ENCODE data around the gene ITPR1. TPM values are rescaled to one million over a fixed set of nuclear protein-coding genes. Genes with fewer than 3 reads are reported as not detected.
"Not testable (repeated sequence)": the region's sequence is repeated elsewhere in the genome, so short reads cannot be mapped to it uniquely, and the experiment has no call there.

Gene ITPR1
- total RNA-seq, 1 donor from 2014 or later: 59.7 TPM

DNA sequence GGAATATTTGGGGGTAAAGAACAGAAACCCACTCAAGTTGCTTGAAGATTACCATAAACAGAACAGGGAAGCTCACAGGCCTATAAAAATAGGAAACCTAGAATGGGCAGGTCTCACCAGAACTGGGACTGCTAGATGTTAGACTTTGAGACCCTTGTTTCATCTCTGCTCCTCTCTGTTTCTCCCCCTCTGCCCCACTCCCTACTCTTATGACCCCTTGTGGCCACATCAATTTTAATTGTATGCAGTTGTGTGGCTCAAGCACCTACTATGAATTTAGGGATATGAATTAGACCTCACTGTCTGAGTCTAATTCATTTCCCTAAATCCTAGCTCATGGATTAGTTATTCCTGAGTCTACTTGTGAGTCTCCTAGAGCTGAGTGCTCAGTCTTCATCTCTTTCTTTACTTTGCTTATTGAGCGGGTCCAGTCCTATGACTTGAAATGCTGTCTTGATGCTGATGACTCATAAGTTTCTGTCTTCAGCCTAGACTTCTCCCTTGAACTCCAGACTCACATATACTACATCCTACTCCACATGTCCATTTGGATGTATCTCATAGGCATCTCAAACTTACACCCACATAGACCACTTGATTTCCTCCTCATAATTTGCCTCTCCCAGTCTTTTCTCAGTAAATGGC, 78.7 kb downstream of the ITPR1 start:
- DNase-seq: peak; percentile 40

DNA sequence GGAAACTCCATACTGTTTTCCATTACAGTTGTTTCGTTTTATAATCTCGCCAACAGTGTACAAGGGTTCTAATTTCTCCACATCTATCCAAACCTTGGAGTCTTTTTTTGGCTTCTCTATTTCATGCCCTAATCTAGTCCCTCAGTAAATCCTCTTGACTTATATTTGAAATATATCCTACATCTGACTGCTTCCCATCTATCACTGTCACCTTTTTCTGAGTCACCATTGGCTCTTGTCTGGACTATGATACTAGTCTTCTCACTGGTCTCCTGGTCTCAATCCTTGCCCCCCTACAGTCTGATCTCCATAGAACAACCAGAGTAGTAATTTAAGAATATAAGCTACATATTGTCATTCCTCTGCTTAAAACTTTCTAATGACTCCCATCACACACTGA, 80.0 kb downstream of the ITPR1 start:
- DNase-seq: no peak

DNA sequence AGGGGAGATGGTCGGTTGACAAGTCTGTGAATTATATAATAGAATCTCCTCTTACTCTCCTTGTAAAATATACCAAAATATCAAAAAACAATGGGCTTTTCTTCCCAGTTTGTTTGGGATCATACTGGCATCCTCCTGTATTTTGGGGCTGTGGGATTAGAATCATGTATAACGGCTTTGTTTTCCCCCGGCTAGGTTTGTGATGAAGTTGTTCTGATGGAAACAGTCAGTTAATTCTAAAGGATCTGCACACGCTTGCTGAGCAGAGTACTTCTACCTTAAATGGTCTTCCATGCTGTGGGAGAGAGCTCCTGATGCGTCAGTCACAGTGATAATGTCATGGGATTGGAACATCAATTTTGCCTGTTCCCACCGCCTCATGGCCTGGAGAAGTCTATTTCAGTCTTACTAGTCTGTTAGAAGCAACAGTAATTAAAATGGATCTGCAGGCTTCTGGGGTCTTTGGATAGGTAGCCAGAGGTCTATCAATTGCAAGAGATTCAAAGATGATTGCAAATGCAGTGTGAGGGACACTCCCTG, 81.3 kb downstream of the ITPR1 start:
- DNase-seq: no peak

DNA sequence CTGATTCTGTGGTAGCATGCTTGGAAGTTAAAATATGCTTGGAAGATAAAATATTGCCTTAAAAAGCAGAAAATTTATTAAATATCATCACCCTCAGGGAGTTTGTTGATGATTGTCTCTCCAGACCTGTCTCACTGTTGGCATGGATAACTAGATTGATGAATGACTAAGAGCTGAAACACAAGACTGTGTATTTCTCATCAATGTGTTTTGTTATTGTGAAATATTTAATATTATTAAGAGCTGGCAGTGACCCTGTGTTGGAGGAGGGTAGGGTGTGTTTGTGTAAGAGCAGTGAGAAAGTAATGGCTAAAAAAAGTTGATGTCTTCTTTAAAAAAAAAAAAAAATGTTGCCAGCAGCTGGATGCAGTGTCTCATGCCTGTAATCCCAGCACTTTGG, 82.2 kb downstream of the ITPR1 start:
- DNase-seq: no peak

DNA sequence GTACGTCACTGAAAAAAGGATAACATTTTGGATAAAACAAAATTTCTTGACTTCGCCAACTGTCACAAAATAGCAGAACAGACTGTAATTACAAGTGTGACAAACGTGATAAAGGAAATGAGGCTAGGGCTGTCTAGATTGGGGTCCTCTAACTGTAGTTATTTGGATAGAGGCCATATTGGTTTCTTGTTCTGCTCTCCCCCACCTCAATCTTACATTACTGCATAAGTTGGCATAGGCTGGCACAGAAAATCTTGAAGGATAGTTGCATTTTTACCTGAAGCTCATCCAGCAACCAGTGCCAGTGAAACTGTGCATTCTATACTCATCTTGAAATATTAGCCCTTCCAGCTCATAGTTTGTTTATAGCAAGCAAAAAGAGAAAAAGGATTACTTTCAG, 84.6 kb downstream of the ITPR1 start:
- no peak for DNase-seq

DNA sequence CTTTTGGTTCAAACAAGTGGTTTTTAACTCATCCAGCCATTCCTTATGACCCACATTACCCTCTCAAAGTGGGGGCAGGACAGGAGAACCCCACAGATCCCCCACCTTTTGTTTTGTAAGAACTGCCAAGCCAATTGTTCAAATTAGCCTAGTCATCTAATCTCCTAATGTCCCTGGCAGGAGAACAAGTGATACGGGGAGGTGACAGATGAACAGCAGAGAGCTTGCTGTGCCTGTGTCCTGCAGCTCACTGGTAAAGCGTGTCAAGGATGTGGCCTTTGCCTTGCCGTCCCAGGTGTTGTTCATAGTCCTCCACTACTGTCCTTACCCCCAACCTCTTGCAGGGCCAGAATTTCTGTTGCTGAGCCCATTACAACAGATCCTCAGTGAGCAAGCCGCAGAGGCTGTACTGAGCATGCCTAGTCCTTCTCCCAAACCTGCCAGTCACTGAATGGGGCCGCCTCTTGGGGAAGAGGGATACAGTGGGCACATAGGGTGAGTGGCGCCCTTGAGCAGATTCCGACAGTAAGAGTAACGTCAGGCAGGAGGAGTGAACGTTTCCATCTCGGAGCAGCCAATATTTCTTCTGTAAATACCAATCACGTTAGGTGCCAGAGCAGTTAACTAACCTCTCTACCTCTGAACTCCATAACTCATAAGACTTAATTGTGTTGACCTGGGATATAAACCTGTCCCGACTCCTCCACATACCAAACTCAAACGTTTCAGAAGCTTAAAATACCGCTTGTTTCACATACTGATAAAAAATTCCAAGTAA, 87.4 kb downstream of the ITPR1 start:
- no peak for DNase-seq

DNA sequence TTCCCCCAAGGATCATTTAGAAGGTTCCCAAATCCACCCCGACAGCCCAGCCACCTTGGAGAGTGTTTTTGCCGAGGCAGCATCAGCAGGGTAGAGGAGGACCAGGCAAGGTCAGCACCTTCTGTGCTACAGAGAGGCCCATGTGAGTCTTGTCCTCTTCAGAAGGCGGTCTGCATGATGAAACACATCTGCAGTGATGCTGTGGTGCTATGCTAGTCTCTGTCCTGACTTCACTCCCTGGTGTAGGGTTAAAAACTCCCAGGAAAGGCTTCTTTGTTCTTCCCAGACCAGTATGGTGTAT, 87.9 kb downstream of the ITPR1 start:
- DNase-seq: no peak

DNA sequence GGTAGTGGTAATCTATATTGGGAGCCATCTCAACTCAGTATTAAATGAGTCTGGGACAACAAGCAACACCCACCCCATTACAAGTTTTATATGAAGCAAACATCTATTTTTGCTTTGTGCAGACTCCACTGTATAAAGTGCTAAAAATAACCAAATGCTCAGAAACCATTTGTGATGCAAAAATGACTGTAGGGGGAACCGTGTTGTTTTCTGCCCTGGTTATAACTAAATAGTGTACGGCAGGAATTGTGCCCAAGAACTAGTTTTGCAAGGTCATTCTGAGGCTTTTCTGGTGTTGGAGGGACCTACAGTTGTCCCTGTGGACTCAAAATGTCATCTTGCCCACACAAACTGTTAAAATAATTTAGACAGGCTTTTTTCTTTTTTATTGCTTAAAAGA, 88.3 kb downstream of the ITPR1 start:
- no peak for DNase-seq

DNA sequence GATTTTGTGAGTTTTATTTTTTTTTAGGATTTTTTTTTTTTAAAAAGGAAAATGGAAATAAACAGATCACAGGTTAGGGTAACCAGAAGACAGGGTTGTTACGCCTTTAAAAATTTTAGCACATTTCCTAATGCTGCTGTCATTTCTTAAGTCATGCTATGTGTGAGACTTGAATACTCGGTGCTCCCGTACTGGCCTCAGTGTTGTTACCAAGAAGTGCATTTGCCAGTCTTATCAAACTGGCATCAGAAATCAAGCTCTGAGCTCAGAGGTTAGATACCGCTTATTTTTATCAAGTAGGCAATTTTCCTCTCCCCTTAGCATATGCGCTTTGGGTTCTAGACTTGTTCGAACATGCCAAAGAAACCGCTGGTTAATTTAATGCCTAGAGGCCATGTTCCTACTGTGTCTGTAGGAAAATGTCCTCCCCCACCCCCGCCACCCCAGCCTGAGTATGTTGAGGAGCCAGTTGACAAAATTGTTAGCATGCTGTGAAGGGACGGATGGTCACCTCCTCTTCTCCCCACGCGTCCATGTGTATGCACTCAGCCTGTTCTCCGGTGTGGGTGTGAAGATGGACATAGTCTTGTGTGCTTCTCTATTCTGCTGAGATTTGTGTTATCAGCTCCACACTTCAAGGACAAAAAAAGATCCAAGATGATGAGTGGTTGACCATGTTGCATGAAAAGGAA, 88.9 kb downstream of the ITPR1 start:
- DNase-seq: no peak

DNA sequence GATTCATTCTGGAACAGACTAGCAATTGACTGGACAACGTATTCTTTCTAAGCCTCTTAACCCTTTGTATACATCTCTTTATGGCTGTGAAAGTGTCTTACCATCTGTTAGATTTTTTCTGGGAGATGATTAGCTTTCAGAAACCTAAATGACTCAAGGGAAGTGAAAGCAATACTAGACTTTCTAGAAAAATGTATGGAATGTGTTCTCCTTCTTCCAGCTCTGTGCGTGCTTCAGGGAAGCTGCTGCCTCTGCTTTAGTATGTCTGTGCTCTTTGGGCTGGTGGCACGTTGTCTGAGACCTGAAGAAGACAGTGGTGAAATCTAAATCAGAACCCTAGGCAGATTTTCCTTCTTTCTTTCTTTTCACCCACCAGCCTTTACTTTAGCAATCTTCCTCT, 89.5 kb downstream of the ITPR1 start:
- peak; percentile 30 for DNase-seq

DNA sequence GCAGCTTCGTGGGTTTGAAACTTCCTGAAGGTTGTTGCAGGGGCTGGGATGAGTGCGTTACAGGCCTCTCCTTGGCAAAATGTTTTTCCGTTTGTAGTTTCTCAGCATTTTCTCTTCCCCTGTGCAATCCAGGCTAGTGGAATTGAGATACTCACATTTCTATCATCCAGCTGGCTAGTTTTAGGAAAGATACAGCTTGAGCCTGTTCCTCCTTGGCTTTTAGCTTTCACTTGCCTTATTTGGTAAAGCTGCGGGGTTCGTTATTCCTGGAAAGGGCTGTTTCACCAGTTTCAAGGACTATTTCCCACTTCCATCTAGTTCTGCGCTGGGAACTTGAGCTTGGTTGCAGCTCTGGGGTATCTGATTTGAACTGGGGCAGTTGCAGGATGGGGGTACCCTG, 90.3 kb downstream of the ITPR1 start:
- no peak for DNase-seq

DNA sequence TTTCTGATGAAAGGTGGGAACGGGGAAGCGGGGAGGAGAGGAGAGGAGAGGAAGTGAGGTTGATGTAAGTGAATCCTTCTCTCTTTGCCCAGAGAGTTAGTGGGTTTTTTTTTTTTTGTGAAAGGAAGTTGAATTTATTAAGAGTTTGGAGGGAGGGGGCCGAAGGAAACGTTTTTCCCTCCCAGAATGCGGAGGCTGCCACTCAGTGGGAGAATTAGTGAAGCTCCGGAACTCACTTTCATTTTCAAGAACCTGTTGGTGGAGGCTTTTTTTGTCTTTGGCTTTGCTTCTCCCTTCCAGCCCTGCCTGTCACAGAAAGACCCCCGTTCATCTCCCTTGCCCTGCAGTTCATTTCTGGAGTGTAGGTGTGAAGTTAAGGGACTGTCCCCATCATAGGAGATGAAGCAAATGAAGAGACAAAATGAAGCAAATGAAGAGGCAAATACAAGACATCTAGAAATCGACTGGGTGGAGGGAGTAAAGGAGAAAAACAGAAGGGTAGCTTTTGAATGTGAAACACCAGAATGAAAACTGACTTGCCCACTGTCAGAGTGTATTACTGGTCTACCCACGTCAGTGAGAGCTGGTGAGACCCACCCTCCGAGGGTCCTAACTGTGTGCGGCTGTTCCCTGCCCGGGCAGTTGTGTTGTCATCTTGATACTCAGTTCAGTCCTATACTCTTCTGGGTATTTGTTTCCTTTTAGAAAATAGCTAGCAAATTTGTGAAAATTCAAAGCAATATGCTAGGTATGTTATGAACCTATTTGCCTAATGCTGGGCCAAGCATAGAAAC, 91.5 kb downstream of the ITPR1 start:
- DNase-seq: peak; percentile 50

DNA sequence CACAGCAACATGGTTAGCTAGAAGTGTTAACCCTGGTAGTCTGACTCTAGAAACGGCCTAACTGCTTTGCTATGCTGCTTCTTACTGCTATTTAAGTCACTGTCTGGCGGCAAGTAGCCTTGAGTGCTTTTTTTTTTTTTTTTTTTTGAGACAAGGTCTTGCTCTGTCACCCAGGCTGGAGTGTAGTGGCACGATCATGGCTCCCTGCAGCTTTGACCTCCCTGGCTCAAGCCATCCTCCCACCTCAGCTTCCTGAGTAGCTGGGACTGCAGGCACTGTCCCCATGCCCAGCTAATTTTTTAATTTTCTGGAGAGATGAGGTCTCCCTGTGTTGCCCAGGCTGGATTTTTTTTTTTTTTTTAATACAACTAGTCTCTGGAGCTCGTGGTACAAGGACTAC, 93.2 kb downstream of the ITPR1 start:
- DNase-seq: no peak

DNA sequence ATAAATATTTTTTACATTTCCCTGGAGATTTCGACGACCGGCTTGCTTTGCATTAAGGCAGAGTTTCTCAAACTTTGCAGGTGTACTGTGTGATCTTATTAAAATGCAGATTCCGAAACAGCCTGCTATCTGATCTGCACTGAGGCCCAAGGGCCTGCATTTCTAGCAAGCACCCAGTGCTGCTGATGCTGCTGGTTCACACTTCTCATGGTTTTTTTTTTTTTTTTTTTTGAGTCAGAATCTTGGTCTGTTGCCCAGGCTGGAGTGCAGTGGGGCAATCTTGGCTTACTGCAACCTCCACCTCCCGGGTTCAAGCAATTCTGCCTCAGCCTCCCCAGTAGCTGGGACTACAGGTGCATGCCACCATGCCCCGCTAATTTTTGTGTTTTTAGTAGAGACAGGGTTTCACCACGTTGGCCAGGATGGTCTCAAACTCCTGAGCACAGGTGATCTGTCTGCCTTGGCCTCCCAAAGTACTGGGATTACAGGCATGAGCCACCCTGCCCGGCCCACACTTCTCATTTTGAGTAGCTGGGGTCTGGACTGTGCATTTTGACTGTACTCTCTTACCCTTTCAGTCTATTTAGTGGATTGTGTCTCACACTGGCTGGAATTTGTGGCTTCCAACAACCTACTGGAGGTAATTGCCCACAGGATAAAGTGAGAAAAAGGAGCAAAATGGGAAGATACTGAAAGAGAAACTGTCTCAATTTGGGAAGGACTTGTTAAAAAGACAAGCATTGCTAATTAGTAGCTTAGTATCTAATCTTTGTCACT, 94.1 kb downstream of the ITPR1 start:
- no peak for DNase-seq

DNA sequence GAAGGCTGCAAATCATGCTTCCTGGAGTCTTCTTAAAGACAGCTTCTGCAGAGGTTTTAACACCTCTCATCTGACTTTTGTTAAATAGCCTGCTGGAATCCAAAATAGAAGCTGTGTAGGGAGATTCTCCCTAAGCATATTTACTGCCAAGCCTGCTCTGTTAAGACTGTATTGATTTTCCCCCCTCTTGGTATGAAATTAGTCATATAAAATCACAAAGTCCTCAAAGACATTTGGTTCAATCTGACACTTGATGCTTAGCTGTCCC, 94.6 kb downstream of the ITPR1 start:
- no peak for DNase-seq

DNA sequence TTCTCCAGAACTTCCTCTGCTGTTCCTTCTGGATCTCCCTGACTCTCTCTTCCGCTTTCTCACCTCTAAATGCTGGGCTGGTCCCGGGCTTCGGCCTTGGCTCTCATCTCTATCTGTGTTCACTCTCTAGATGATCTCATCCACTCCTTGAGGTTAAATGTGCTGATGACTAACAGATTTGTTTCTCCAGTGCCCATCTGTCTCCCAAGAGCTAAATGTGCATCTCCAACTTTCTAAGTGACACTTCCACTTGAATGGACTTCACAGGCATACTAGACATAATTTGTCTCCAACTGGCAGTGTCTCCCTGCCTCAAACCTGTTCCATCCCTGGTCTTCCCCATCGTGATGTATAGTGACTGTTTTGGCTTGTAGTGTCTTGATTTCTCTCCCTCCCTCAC, 95.3 kb downstream of the ITPR1 start:
- DNase-seq: no peak

DNA sequence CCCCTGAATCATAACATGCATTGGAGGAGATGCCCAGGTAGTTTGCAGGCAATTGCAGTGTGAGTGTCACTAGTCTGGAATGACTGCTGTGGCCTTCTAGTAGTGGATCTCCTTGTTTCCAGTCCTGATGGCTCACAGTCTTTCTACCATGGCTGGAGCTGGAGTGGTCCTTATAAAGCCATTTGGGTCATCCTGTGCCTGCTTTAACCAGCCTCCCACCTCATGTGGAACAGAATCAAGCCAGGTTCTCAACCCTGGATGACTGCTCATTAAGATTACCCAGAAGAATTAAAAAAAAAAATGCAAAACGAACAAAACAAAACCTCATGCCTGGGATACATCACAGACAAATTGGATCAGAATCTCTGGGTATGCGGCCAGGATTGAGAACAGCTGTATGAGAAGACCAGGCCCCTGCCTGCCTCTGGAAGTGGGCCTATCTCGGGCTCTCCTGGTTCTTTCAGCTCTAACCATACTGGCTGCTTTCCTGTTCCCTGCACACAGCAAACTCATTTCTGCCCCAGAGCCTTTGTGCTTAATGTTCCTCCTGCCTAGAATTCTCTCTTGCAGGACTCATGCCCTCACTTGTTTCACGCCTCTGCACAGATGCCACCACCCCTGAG, 96.4 kb downstream of the ITPR1 start:
- no peak for DNase-seq

DNA sequence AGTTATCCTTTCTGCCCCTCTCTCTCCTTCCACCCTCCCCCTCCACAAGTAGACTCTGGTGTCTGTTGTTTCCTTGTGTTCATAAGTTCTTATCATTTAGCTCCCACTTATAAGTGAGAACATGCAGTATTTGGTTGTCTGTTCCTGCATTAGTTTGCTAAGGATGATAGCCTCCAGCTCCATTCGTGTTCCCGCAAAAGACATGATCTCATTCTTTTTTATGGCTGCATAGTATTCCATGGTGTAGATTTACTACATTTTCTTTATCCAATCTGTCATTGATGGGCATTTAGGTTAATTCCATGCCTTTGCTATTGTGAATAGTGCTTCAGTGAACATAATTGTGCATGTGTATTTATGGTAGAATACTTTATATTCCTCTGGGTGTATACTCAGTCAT, 97.7 kb downstream of the ITPR1 start:
- DNase-seq: not testable (repeated sequence)

DNA sequence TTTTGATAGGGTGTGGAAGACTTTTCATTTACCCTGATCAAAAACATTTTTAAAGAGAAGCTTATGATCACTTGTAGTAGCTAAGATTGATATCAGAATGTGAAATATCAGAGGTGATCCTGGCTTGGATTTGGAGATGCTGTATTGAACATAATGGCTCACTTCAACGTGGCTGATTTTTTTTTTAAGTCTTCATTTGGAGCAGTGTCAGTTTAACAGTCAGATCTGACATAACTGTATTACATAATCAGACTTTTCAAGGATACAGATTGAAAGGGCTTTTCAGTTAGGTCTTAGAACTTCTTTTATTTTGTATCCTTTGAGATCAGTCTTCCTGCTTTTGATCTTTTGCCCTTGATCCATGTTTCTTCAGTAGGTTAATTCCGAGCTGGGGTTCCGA, 98.5 kb downstream of the ITPR1 start:
- no peak for DNase-seq

DNA sequence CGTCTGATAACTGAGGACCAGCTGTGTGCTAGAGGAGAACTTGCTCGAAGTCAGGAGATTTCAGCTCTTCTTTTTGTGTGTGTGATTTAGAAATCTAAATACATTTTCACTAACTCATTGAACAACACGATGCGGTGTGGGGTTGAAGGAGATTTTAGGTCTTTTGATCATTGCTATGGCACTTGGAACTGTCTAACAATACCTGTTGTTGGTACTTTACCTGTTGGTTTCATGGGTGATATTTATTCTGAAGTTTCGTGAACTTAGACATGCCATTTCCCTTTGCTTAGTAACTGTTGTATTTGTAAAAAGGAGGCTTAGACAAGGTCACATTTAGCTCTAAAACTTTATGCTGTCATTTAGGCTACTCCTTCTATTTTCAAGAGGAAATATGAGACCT, 99.9 kb downstream of the ITPR1 start:
- DNase-seq: no peak

DNA sequence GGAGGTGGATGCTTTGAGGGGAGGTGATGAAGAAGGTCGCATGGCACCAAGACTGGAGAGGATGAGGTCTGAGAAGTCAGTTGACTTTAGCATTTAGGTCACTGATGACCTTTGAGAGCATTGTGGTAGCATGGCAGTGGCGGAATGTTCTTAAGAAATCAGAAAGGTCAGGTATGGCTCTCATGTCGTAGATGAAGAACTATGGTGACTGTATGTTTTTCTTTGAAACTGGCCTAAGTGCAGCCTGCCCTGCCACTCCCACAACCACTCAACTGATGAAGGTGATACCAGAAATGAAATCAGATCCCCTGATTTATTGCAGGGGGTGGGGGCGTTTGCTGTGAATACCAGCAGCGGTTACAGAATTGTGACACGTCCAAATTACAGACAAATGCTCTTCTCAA, 102.6 kb downstream of the ITPR1 start:
- no peak for DNase-seq

DNA sequence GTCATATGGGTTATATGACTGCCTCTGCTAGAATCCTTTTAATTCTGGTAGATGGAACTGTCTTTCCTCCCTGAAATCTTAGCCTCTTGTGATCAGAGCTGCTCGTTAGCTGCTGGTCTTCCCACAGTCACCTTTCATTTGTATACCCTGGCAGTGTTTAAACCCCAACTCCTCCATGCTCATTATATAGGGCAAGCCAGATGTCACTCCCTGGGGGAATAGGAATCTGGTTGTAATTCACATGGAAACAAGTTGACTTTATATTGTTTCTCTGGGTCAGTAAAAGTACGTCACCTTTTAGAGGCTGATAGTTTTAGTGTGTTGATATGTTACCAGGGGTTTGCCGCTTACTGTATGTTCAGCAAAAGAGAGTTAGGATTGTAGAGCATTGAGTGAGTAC, 103.5 kb downstream of the ITPR1 start:
- no peak for DNase-seq

Measured in dermis blood vessel endothelial cell (primary cell).